ENCODE data around the gene ARPC4.

The ARPC4 gene

DNA sequence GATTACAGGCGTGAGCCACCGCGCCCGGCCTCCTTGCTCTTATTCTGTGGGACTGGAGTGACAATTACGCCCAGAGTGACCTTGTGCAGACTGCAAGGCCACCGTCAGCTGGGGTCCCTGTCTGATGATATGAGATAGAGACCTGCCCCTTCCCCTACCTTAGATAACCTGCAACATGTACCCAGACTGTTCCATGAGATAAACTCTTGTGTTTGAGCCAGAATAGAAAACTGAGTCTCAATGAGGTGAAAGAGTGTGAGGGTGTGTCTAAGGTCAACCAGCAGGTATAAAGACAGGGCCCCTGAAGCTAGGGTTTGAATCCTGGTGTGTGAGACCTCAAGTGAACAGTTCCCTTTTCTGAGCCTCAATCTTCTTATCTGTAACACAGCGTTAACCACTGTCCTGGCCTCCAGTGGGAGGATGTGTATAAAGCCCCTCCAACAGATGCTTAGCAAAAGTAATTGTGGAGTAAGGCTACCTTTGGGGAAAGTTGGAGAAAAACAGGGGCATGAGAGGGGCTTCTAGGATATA lies 6.6 kb upstream of the ARPC4 start:
- H3K4me3 ChIP-seq (ENCODE audit: low read depth, low read length): no peak overlapping the region
- DNase-seq (ENCODE audit: low read depth, low spot score): no peak
- TF ChIP-seq, protein P1, sequence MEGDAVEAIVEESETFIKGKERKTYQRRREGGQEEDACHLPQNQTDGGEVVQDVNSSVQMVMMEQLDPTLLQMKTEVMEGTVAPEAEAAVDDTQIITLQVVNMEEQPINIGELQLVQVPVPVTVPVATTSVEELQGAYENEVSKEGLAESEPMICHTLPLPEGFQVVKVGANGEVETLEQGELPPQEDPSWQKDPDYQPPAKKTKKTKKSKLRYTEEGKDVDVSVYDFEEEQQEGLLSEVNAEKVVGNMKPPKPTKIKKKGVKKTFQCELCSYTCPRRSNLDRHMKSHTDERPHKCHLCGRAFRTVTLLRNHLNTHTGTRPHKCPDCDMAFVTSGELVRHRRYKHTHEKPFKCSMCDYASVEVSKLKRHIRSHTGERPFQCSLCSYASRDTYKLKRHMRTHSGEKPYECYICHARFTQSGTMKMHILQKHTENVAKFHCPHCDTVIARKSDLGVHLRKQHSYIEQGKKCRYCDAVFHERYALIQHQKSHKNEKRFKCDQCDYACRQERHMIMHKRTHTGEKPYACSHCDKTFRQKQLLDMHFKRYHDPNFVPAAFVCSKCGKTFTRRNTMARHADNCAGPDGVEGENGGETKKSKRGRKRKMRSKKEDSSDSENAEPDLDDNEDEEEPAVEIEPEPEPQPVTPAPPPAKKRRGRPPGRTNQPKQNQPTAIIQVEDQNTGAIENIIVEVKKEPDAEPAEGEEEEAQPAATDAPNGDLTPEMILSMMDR (IDR thresholded peaks at IDR 0.05; ENCODE audit: low read depth, low read length): no peak
- in situ Hi-C loops (cut with HindIII; ENCODE audit: low sequenced_read_pairs): no loop called here

DNA sequence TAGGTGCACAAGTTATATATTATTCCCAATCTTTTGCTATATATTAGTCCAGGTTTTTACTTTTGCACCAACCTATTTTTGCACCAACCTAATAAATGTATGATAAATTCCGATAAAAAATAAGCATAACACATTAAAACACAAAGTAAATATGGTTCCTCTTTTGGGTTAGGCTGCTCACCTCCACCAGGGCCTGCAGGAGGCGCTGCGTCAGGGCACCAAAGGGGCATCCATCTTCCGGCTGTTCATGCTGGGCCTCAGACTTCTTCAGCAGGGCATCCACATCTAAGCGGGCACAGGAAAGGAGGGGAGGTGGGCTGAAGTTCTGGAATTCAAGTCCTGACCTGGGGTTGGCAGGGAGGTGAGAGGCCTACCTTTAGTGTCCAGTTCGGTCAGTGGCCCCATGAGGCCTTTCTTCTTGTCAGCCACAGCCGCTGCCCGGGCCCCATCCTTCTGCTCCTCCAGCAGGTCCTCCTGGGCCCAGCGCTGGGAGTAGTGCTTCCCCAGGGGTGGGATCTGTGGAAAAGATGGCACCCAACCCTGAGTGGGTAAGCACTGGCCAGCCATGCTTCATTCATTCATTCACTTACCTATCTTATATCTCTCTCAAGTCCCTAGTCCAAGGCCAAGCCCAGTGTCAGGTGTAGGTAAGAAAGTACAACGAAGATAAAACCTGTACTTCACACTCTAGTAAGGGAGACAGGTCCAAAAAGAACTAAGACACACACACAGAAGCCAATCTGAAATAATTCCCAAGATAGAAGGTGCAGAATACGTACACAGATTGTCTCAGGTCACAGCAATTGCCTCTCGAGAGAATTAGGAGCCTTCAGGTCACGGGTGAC lies 5.8 kb upstream of the ARPC4 start:
- DNase-seq (ENCODE audit: low read depth, low spot score): no peak
- TF ChIP-seq, protein P1 (IDR thresholded peaks at IDR 0.05; ENCODE audit: low read depth, low read length): peak; percentile 49
- no peak overlapping the region for H3K4me3 ChIP-seq (ENCODE audit: low read depth, low read length)
- in situ Hi-C loops (cut with HindIII; ENCODE audit: low sequenced_read_pairs): no loop called here

DNA sequence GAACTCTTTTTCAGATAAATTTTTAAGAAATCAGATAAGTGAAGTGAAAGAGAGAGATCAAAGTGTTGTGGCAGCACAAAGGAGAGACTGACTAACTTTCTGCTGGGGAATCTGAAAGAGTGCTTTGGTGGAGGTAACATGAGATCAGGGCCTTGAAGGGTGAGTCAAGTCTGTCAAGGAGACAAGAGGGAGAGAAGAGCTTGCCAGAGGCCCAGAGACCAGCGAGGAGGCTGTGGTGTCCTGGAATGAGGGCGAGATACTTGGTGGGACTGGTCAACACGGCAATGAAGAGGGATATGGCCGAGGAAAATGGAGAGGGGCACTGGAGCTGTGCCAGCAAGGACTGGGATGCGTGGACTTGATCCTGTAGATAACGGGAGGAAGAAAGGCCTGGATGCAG lies 5.2 kb upstream of the ARPC4 start:
- DNase-seq (ENCODE audit: low read depth, low spot score): no peak
- in situ Hi-C loops (cut with HindIII; ENCODE audit: low sequenced_read_pairs): no loop called here
- TF ChIP-seq, protein P1 (IDR thresholded peaks at IDR 0.05; ENCODE audit: low read depth, low read length): no peak
- no peak overlapping the region for H3K4me3 ChIP-seq (ENCODE audit: low read depth, low read length)

DNA sequence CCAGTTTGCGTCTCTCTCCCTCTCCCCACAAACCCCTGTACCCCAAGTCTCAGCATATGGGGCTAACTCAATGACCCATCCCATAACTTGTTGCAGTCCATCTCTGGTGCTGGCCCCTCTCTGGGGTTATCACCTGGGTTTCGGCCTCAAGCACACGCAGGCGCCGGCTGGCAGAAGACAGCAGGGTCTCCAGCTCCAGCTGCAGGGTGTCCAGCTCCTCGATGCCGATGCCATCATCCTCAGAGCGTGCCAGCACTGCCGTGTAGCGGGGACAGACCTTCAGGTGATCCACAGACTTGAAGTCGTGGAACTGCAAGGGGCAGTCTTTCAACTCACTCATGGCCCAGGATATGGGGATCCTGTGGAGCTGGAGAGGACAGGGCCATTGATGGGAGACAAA lies 1.8 kb upstream of the ARPC4 start:
- TF ChIP-seq, protein P1 (IDR thresholded peaks at IDR 0.05; ENCODE audit: low read depth, low read length): no peak
- no peak for DNase-seq (ENCODE audit: low read depth, low spot score)
- in situ Hi-C loops (cut with HindIII; ENCODE audit: low sequenced_read_pairs): no loop called here
- no peak overlapping the region for H3K4me3 ChIP-seq (ENCODE audit: low read depth, low read length)

DNA sequence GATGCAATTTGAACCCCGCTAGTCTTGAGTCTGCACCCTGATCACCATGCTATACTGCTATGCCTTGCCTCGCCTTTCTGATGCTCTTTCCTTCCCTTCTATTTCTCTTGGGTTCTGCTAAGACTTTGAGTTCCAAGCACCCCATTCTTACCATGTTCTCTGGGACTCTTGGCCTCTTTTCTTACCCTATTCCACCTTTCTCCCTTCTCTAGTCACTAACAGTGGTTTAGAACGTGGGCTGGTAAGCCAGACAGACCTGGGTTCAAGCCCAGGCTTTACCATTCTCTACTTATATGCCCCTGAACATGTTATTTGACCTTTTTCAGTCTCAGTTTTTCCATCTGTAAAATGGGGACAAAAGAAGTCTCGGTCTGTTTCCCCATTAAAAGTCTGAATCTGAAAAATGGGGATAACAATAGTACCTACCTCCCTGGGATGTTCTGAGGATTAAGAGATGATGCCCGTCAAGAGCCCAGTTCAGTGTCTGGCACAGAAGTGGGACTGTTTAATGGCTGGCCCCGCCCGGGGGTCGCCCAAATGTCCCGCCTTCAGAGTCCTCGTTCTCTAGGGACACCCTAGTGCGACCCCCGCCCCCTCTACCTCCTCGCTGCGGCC lies 985 bp upstream of the ARPC4 start:
- TF ChIP-seq, protein P1 (IDR thresholded peaks at IDR 0.05; ENCODE audit: low read depth, low read length): no peak
- DNase-seq (ENCODE audit: low read depth, low spot score): no peak
- H3K4me3 ChIP-seq (ENCODE audit: low read depth, low read length): peak overlapping the region; percentile 91
- in situ Hi-C loops (cut with HindIII; ENCODE audit: low sequenced_read_pairs): no loop called here

DNA sequence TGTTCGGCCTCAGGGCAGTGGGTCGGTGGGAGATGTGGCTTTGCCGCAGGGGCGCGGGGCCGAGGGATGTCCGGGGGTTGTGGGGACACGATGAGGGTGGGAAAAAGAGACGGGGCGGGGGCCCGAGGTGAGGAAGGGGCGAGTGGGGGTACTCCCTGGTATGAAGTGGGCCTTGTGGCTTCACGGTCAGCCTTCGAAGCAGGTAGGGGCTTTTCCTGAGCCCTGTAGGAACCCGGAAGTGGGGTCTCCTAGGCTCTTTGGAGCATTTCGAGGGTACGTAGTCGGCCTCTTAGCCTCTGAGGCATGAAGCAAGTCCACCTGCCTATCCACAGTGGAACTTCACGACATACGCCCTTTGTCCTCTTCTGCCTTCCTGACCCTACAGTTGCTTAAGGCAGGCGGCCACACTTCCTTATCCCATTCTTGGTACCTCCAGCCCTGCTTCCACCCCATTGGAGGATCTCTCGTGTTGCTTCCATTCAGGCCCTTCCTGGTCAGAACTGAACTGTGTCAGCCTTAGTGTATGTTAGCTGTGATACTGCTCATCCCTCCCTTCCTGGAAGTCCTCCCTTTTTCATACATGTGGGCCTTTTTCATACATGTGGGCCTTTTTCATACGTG lies 389 bp downstream of the ARPC4 start:
- H3K4me3 ChIP-seq (ENCODE audit: low read depth, low read length): peak overlapping the region; percentile 91
- TF ChIP-seq, protein P1 (IDR thresholded peaks at IDR 0.05; ENCODE audit: low read depth, low read length): no peak
- in situ Hi-C loops (cut with HindIII; ENCODE audit: low sequenced_read_pairs): no loop called here
- peak; percentile 27 for DNase-seq (ENCODE audit: low read depth, low spot score)
